Right cardiac atrium (tissue), 5 donors: ENCODE results near the gene TSKS. TPM values are rescaled to one million over a fixed set of nuclear protein-coding genes. Genes with fewer than 3 reads are reported as not detected.

Source experiments
- ATAC-seq, 2 donors: fragments of 200-7000 bp; cut with Tn5 transposase; one replicate each; pipeline versions ENCODE4 v1.8.0 to v1.9.1; 2020; ENCODE audit warnings: moderate library complexity in 2 of 2, mild to moderate bottlenecking in 1 of 2
- DNase-seq, 3 donors: peaks; one replicate each; pipeline ENCODE4 v3.0.0-alpha.2; 2020
- H3K27ac ChIP-seq: one replicate; pipeline ENCODE4 v1.5.1; 2013; ENCODE audit warnings: mild to moderate bottlenecking, low read length, control low read depth, moderate library complexity
- H3K27me3 ChIP-seq: one replicate; pipeline ENCODE4 v1.6.1; 2013; ENCODE audit not compliant: control insufficient read depth, insufficient read depth
- H3K4me1 ChIP-seq: one replicate; pipeline ENCODE4 v1.6.1; 2013; ENCODE audit warnings: low read length; ENCODE audit not compliant: control insufficient read depth, insufficient read depth
- H3K4me3 ChIP-seq: one replicate; pipeline ENCODE4 v1.5.1; 2013; ENCODE audit warnings: low read length, control low read depth
- H3K9me3 ChIP-seq: one replicate; pipeline ENCODE4 v1.6.1; 2013; ENCODE audit warnings: low read length; ENCODE audit not compliant: control insufficient read depth
- WGBS: extraction: QIAGEN DNeasy Blood & Tissue Kit; methylation state at CpG from one replicate; pipeline ENCODE4 v1.1.7; 2013; 5-methylcytosine and 5-hydroxymethylcytosine counted together
- intact Hi-C, 4 donors: fragments of 100-400 bp; cut with DNase I; formaldehyde crosslinking; loops; one replicate each; pipeline versions ENCODE4 v1.11.0 to v1.14.0; 2022 to 2023
- polyA plus RNA-seq: library from polyadenylated mRNA; stranded (reverse); fragments of 200-250 nt; gene quantifications from one replicate; pipeline ENCODE4 v1.2.3, GENCODE V29; 2013
- total RNA-seq, 4 donors: library from RNA; stranded (reverse); fragmentation: NEBNext Ultra II Directional; extraction: Animal tissue kit (Norgen Biotek cat#: 25700); gene quantifications; one replicate each; pipeline ENCODE4 v1.2.1, GENCODE V29; 2021
- donor health status: healthy with polysubstance abuse.
- donor health status: DM: no; HTN: yes; CAD: no.
- donor health status: DM: no; HTN: no; CAD: no.
- donor health status: DM: no; HTN: yes; CAD: no; lungs with severe emphysema.
- donor health status: DM: yes; HTN: yes; CAD: no.

TSKS gene
- total and polyA plus RNA-seq, 5 donors: 0.59 to 1.4 (median 1.1) TPM

GRCh38 chr19:49766007-49766929, 3.2 kb upstream of the TSKS start:
- H3K27ac ChIP-seq: peak overlapping the region; percentile 96
- peak overlapping the region; percentile 56 for H3K4me3 ChIP-seq
- under 1% methylated on average over 53 of the region's 53 CpGs for WGBS
- peak; percentile 100 for DNase-seq
- H3K9me3 ChIP-seq: no peaks in the 10 kb centered on the region
- intact Hi-C loops: loop anchor here in 1 of 4 donors (5.0 to 10.0 kb wide), 2 partner anchors 36 to 81 kb away; partner anchors contain the start of gene ADM5
- H3K4me1 ChIP-seq: peaks cover 5% of the 10 kb centered on the region
- H3K27me3 ChIP-seq: no peaks in the 10 kb centered on the region
- ATAC-seq: peak; percentile 94 to 96

- Histone ChIP-seq H3K27ac (no peak overlapping the region), H3K9me3 (no peaks in the 10 kb centered on the region), H3K4me3 (no peak overlapping the region), H3K27me3 (no peaks in the 10 kb centered on the region), H3K4me1 (peaks cover 5% of the 10 kb centered on the region)
- WGBS: 95% methylated on average over 8 of the region's 8 CpGs
- intact Hi-C loops: loop anchor here in 1 of 4 donors (10.0 kb wide), 1 partner anchor 80 kb away; the partner anchor contains the start of gene ADM5
- DNase-seq (no peak), ATAC-seq (no peak)
These were observed 1.2 kb upstream of the TSKS start for GRCh38 chr19:49764341-49764740.

DNA sequence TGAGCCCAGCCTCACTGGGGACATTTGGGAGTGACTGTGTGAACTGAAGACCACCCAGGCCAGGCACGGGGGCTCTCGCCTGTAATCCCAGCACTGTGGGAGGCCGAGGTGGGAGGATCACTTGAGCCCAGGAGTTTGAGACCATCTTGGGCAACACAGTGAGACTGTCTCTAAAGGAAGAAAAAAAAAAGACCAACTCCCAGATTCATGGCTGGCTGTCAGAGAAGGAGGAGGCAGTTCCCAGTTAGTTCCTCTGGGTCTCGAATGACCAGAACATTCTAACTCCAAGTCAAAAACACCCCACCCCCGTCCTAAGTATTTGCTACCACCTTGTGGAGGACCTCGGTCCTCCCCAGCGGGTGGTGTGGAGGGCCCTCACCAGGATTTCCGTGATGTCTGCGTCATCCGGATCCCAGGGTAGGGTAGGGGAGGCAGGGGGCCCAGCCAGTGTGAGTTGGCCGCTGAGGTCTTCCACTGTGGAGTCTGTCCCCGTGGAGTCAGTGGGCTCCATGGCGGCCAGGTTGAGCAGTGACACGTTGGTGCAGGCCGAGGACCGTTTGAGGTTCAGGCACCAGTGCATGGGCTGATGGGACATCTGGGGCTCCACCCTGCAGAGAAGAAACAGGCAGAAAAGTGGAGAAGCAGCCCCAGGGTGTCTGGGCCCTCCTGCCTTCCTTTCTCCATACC, 1.3 kb downstream of the TSKS start:
- peak; percentile 64 to 78 (median 77) for DNase-seq

DNA sequence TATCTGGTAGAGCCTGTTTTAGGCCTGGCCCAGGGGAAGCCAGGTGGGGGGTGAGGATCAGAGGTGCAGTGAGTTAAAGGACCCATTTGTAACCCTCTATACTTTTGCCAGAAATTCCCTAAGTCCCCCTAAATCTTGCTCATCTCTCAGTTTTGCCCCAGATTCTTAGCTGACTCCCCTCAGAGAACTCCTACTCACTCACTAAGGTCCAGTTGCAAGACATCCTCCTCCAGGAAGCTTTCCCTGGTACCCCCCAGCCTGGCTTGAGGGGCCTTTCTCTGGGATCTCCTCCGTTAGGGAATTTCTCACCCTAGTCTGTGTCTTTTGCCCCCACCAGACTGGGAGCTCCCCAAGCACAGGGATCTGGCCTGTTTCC, 1.9 kb downstream of the TSKS start:
- Histone ChIP-seq H3K27me3 (no peaks in the 10 kb centered on the region), H3K4me1 (peaks cover 2% of the 10 kb centered on the region), H3K4me3 (no peak overlapping the region), H3K9me3 (no peaks in the 10 kb centered on the region), H3K27ac (peak overlapping the region; percentile 66)
- DNase-seq: no peak
- intact Hi-C loops: loop anchor here in 1 of 4 donors (10.0 kb wide), 1 partner anchor 76 kb away; the partner anchor contains the start of gene ADM5
- ATAC-seq: no peak
- 58% methylated on average over 1 of the region's 1 CpG for WGBS

More for the DNA sequence above, 1.3 kb downstream of the TSKS start:
- Histone ChIP-seq H3K4me3 (no peak overlapping the region), H3K27ac (peak overlapping the region; percentile 66), H3K4me1 (peaks cover 2% of the 10 kb centered on the region), H3K27me3 (no peaks in the 10 kb centered on the region), H3K9me3 (no peaks in the 10 kb centered on the region)
- no peak for ATAC-seq
- WGBS: 36% methylated on average over 16 of the region's 16 CpGs
- intact Hi-C loops: loop anchor here in 1 of 4 donors (10.0 kb wide), 1 partner anchor 77 kb away; the partner anchor contains the start of gene ADM5

- no peaks in the 10 kb centered on the region for H3K27me3 ChIP-seq
- DNase-seq (no peak), ATAC-seq (peak in 1 of 2 donors; percentile 7)
- H3K4me1 ChIP-seq: peaks cover 2% of the 10 kb centered on the region
- no peak overlapping the region for H3K4me3 ChIP-seq
- H3K27ac ChIP-seq: no peak overlapping the region
- WGBS: 31% methylated on average over 7 of the region's 7 CpGs
- intact Hi-C loops: no loop called here
- no peaks in the 10 kb centered on the region for H3K9me3 ChIP-seq
These were observed 4.8 kb downstream of the TSKS start for GRCh38 chr19:49758292-49758691.

GRCh38 chr19:49755956-49756355, 7.2 kb downstream of the TSKS start:
- H3K27ac ChIP-seq: no peak overlapping the region
- intact Hi-C loops: no loop called here
- WGBS: 93% methylated on average over 3 of the region's 3 CpGs
- no peaks in the 10 kb centered on the region for H3K9me3 ChIP-seq
- H3K4me1 ChIP-seq: no peaks in the 10 kb centered on the region
- no peak overlapping the region for H3K4me3 ChIP-seq
- DNase-seq (no peak), ATAC-seq (no peak)
- no peaks in the 10 kb centered on the region for H3K27me3 ChIP-seq

DNA sequence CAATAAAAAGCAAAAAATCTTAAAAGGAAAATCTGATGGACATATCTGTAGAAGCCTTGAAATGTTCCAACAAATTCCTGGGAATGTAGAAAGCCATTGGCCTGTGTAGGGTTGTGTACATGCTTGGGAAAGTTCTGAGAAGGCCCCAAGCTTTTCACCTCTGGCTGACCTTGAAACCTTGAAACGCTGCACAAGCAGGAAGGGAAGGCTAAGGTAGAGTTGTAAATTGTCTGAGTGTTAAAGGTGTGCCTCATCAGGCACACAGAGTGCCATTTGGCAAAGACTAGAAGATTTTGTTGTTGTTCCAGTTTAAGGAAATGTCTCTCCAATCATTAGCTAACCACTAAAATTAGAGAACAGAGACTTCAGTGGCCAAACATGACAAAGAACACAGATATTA, 10.4 kb downstream of the TSKS start:
- H3K4me3 ChIP-seq: no peak overlapping the region
- no peaks in the 10 kb centered on the region for H3K9me3 ChIP-seq
- no peaks in the 10 kb centered on the region for H3K27me3 ChIP-seq
- H3K27ac ChIP-seq: no peak overlapping the region
- ATAC-seq (no peak), DNase-seq (no peak)
- WGBS: 88% methylated on average over 1 of the region's 1 CpG
- no peaks in the 10 kb centered on the region for H3K4me1 ChIP-seq
- intact Hi-C loops: no loop called here

- Histone ChIP-seq H3K4me3 (no peak overlapping the region), H3K4me1 (no peaks in the 10 kb centered on the region), H3K27ac (no peak overlapping the region), H3K9me3 (no peaks in the 10 kb centered on the region), H3K27me3 (no peaks in the 10 kb centered on the region)
- DNase-seq (no peak), ATAC-seq (no peak)
- intact Hi-C loops: no loop called here
- 63% methylated on average over 1 of the region's 1 CpG for WGBS
These were observed 13.3 kb downstream of the TSKS start for GRCh38 chr19:49749771-49750170.

DNA sequence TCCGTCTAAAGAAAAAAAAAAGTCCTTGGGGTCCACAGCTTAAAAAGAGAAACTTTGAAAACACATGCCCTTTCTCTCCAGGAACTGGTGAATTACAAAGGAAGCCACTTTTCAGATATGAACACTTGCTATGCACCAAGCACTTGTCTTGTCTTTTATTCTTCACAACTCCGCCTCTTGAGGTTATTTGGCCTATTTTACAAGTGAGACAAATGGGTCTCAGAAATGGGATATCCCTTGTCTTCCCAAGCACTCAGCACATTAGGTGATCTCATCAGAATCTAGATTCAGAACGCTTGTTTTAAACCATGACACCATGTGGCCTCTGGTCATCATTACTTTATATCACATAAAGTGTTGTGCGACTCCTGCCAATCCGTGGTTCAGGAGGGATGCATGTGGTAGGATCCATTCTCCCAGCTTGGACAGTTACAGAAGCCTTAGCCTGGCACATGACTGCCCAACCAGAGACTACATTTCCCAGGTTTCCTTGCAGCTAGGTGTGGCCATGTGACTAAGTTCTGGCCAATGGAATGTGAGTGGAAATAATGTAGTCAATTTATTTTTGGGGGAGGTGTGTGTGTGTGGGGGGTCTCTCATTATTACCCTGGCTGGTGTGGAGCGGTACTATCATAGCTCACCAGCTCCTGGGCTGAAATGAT, 13.9 kb downstream of the TSKS start:
- no peaks in the 10 kb centered on the region for H3K9me3 ChIP-seq
- no peak for DNase-seq
- no peak overlapping the region for H3K27ac ChIP-seq
- no peaks in the 10 kb centered on the region for H3K4me1 ChIP-seq
- intact Hi-C loops: no loop called here
- no peak overlapping the region for H3K4me3 ChIP-seq
- H3K27me3 ChIP-seq: no peaks in the 10 kb centered on the region
- WGBS: 72% methylated on average over 6 of the region's 6 CpGs
- ATAC-seq: peak in 1 of 2 donors; percentile 27

DNA sequence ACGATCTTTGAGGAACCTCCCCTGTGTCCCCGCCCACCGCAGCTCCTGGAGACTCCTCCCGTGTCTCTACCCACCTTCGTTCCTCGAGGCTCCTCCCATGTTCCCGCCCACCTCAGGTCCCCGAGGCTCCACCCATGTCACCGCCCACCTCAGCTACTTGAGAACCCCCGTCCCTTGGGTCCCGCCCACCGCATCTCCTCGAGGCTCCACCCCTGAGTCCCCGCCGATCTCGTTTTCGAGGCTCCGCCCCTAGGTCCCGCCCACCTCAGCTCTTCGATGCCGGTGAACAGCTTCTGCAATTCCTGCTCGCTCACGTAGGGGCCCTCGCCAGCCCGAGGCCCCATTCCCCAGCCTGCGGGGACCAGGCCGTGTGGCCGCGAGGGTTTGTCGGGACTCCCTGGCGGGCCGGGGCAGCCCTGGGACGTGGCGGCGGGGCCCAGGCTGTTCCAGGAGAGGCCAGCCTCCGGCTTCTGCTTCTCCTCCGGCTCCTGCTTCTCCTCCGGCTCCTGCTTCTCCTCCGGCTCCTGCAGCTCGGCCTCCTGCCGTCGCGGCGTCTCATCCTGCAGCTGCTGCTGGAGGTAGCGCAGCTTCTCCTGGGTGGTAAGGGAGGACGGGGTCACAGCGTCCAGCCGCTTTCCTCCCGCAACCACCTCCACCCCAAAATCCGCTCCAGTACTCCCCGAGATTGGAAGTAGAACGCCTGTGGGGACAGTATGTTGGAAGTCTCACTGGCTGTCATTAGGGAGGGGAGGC, 16.7 kb downstream of the TSKS start:
- peak; percentile 36 to 77 for ATAC-seq
- H3K27ac ChIP-seq: no peak overlapping the region
- no peak overlapping the region for H3K4me3 ChIP-seq
- 49% methylated on average over 52 of the region's 52 CpGs for WGBS
- H3K9me3 ChIP-seq: no peaks in the 10 kb centered on the region
- no peaks in the 10 kb centered on the region for H3K4me1 ChIP-seq
- DNase-seq: peak; percentile 69 to 88 (median 77)
- intact Hi-C loops: no loop called here
- no peaks in the 10 kb centered on the region for H3K27me3 ChIP-seq
